Measurements from ENCODE around the gene EXOC6.

The EXOC6 gene

DNA sequence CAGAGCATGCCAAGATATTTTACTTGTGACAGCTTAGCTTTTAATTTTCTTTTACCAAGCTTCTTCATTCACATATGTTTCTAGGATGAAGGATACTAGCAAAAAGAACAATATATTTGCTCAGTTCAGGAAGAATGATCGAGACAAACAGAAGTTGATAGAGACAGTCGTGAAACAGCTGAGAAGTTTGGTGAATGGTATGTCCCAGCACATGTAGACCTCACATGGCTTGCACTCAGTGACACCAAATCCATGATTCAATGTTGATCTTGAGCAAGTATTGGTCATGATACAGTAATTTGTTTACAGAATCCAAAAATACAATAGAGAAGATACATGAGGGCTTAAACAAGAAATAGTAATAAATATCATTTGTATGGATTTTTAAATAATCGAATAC, 209.8 kb downstream of the EXOC6 start:
- Histone ChIP-seq H3K4me3 (replicated peaks; ENCODE audit: insufficient read depth, low read length) (no peak overlapping the region), H3K27ac (replicated peaks) (no peak overlapping the region), H3K27me3 (ENCODE audit: insufficient read depth, poor library complexity, severe bottlenecking) (peaks cover 12% of the 10 kb centered on the region)
- TF ChIP-seq, protein P1, sequence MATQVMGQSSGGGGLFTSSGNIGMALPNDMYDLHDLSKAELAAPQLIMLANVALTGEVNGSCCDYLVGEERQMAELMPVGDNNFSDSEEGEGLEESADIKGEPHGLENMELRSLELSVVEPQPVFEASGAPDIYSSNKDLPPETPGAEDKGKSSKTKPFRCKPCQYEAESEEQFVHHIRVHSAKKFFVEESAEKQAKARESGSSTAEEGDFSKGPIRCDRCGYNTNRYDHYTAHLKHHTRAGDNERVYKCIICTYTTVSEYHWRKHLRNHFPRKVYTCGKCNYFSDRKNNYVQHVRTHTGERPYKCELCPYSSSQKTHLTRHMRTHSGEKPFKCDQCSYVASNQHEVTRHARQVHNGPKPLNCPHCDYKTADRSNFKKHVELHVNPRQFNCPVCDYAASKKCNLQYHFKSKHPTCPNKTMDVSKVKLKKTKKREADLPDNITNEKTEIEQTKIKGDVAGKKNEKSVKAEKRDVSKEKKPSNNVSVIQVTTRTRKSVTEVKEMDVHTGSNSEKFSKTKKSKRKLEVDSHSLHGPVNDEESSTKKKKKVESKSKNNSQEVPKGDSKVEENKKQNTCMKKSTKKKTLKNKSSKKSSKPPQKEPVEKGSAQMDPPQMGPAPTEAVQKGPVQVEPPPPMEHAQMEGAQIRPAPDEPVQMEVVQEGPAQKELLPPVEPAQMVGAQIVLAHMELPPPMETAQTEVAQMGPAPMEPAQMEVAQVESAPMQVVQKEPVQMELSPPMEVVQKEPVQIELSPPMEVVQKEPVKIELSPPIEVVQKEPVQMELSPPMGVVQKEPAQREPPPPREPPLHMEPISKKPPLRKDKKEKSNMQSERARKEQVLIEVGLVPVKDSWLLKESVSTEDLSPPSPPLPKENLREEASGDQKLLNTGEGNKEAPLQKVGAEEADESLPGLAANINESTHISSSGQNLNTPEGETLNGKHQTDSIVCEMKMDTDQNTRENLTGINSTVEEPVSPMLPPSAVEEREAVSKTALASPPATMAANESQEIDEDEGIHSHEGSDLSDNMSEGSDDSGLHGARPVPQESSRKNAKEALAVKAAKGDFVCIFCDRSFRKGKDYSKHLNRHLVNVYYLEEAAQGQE (IDR thresholded peaks at IDR 0.05; ENCODE audit: insufficient replicate concordance, low read depth): no peak
- no peak for TF ChIP-seq POLR2AphosphoS5 (IDR thresholded peaks at IDR 0.05; ENCODE audit: low read depth)
- TF ChIP-seq, protein P2, sequence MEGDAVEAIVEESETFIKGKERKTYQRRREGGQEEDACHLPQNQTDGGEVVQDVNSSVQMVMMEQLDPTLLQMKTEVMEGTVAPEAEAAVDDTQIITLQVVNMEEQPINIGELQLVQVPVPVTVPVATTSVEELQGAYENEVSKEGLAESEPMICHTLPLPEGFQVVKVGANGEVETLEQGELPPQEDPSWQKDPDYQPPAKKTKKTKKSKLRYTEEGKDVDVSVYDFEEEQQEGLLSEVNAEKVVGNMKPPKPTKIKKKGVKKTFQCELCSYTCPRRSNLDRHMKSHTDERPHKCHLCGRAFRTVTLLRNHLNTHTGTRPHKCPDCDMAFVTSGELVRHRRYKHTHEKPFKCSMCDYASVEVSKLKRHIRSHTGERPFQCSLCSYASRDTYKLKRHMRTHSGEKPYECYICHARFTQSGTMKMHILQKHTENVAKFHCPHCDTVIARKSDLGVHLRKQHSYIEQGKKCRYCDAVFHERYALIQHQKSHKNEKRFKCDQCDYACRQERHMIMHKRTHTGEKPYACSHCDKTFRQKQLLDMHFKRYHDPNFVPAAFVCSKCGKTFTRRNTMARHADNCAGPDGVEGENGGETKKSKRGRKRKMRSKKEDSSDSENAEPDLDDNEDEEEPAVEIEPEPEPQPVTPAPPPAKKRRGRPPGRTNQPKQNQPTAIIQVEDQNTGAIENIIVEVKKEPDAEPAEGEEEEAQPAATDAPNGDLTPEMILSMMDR (IDR thresholded peaks at IDR 0.05; ENCODE audit: insufficient read depth, low read length): no peak
- no peak for TF ChIP-seq SPI1 (IDR thresholded peaks at IDR 0.05; ENCODE audit: borderline replicate concordance, low read depth)
- DNase-seq (ENCODE audit: low read depth in 1 of 2, low spot score in 1 of 2): no peak

DNA sequence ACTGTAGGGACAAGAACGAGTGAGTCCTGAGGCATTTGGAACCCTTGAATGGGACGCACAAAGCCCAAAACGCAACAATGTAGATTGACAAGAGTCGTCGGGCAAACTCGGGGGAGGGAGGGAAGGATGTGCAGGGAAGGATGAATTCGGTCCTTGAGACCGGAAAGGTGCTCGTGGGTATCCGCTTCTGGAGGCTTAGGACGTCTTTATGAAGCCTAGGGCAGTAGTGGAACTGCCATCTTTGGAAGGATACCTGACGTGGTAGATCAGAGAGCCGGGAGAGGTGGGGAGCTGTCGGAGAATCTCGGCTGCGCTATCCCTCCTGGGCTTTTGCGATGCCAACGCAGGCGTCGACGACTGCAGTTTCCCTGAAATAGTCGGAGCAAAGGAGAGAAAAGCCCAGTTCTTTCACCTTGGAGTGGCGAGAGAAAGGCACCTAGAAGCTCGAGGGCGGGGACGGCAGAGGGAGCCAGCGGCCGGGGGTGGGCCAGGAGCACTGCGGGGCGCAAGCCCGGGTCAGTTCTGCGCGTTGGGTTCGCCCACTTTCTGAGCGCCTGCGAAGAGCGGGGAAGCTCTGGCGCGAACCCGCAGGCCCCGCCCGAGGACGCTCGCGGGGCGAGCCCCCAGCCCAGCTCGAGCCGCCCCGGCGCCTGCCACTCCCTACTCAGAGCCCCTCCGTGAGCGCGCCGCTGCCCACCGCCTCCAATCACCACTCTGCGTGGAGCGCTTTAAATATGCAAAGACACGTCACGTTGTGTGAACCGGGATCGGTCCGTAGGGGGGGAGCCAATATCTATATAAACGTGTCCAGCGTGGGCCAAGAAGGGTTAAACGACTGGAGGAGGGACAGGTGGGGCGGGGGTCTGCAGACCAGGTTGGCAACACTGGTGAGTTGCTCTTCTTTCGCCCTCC, 211.9 kb downstream of the EXOC6 start, which contains the start of gene CYP26C1:
Gene CYP26C1, plus strand, starts transcription at position 824 of the 912 bp plus-strand sequence. CDS start 466 bp downstream, outside the sequence.
- DNase-seq (ENCODE audit: low read depth in 1 of 2, low spot score in 1 of 2): no peak
- TF ChIP-seq POLR2AphosphoS5 (IDR thresholded peaks at IDR 0.05; ENCODE audit: low read depth): no peak
- TF ChIP-seq SPI1 (IDR thresholded peaks at IDR 0.05; ENCODE audit: borderline replicate concordance, low read depth): no peak
- TF ChIP-seq, protein P2 (IDR thresholded peaks at IDR 0.05; ENCODE audit: insufficient read depth, low read length): no peak
- Histone ChIP-seq H3K4me3 (replicated peaks; ENCODE audit: insufficient read depth, low read length) (no peak within 1 kb of the TSS), H3K27ac (replicated peaks) (no peak within 1 kb of the TSS), H3K27me3 (ENCODE audit: insufficient read depth, poor library complexity, severe bottlenecking) (peaks cover 30% of the 10 kb centered on the region)

DNA sequence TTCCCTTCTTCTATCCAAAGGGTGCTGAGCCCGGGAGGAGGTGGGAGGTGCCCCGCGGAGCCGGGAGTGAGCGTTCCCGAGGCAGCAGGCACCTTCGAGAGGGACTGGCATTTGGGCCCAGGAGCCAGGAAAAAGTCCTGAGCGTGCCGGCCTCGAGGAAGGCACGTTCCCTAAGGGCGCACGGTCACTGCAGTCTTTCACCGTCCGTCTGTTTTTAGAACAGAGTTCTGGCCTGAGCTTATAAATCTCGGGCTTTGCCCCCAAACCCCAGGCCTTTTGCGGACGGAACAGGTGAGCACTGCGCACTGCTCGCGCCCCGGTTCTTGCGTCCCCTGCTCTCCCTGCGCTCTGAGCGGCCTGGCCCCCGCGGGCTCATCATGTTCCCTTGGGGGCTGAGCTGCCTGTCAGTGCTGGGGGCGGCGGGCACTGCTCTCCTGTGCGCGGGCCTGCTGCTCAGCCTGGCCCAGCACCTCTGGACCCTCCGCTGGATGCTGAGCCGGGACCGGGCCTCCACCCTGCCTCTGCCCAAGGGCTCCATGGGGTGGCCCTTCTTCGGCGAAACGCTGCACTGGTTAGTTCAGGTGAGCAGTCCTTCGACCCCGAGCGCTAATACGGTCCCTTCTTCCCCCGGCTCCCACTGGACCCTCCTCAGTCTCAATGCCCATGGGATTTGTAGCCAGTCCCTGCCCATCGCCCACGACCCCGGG, 212.7 kb downstream of the EXOC6 start:
- H3K27me3 ChIP-seq (ENCODE audit: insufficient read depth, poor library complexity, severe bottlenecking): peaks cover 36% of the 10 kb centered on the region
- TF ChIP-seq SPI1 (IDR thresholded peaks at IDR 0.05; ENCODE audit: borderline replicate concordance, low read depth): no peak
- no peak for DNase-seq (ENCODE audit: low read depth in 1 of 2, low spot score in 1 of 2)
- H3K27ac ChIP-seq (replicated peaks): no peak overlapping the region
- H3K4me3 ChIP-seq (replicated peaks; ENCODE audit: insufficient read depth, low read length): no peak overlapping the region

DNA sequence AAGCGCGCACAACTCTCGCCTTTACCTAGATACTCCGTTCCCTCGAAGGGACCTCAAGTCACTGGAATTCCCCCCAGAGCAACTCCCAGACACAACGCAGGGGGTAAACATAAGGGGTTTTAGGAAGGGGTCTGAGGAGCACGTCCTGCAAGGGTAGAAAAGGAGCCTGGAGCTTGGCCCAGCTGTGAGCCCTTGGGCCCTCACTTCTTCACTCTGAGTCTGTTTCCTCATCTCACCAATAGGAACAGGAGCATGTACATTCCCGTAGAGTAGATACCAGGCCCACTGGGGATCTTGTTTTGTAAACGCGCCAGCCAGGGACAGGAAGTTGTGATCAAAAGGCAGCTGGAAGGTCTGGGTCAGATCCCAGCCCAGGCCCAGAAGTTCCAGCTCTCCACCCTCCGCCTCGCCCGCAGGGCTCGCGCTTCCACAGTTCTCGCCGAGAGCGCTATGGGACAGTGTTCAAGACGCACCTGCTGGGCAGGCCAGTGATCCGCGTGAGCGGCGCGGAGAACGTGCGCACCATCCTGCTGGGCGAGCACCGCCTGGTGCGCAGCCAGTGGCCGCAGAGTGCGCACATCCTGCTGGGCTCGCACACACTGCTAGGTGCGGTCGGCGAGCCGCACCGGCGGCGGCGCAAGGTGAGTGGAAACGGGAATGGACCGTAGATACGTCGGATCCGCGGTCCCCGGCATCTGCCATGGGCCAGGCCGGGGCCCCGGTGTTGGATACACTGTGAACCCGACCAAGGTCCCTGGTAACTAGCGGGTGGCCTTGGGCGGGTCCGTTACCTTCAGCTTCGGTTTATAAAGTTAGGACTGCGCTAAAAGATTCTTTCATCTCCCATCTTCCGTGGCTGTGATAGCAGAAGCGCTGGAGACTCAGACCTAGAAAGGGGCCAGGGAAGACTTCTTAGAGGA, 213.5 kb downstream of the EXOC6 start:
- Histone ChIP-seq H3K27ac (replicated peaks) (no peak overlapping the region), H3K27me3 (ENCODE audit: insufficient read depth, poor library complexity, severe bottlenecking) (peaks cover 44% of the 10 kb centered on the region), H3K4me3 (replicated peaks; ENCODE audit: insufficient read depth, low read length) (peak overlapping the region; percentile 39)
- TF ChIP-seq GABPA (IDR thresholded peaks at IDR 0.05; ENCODE audit: low read depth) (no peak), POLR2AphosphoS5 (IDR thresholded peaks at IDR 0.05; ENCODE audit: low read depth) (no peak), SPI1 (IDR thresholded peaks at IDR 0.05; ENCODE audit: borderline replicate concordance, low read depth) (no peak)
- TF ChIP-seq, protein P2 (IDR thresholded peaks at IDR 0.05; ENCODE audit: insufficient read depth, low read length): no peak
- TF ChIP-seq, protein P1 (IDR thresholded peaks at IDR 0.05; ENCODE audit: insufficient replicate concordance, low read depth): no peak
- no peak for DNase-seq (ENCODE audit: low read depth in 1 of 2, low spot score in 1 of 2)

Measured in HL-60 (cell line).